Upper lobe of right lung (tissue), 1 donor: ENCODE data around the gene CD164L2. TPM values are rescaled to one million over a fixed set of nuclear protein-coding genes. Genes with fewer than 3 reads are reported as not detected.

Experiments used
- ATAC-seq: fragments of 200-7000 bp; cut with Tn5 transposase; one replicate; pipeline ENCODE4 v1.9.1; 2020; ENCODE audit warnings: mild to moderate bottlenecking, moderate library complexity
- DNase-seq: peaks from one replicate; pipeline ENCODE4 v3.0.0-alpha.2; 2020
- H3K27ac ChIP-seq: fragments of 200-600 bp; one replicate; pipeline ENCODE4 v1.8.0; 2022
- H3K27me3 ChIP-seq: fragments of 200-600 bp; one replicate; pipeline ENCODE4 v1.8.0; 2022; ENCODE audit warnings: mild to moderate bottlenecking
- H3K36me3 ChIP-seq: fragments of 200-600 bp; one replicate; pipeline ENCODE4 v1.8.0; 2022
- H3K4me1 ChIP-seq: fragments of 200-600 bp; one replicate; pipeline ENCODE4 v1.8.0; 2022
- H3K4me3 ChIP-seq: fragments of 200-600 bp; one replicate; pipeline ENCODE4 v1.8.0; 2022; ENCODE audit warnings: mild to moderate bottlenecking
- H3K9me3 ChIP-seq: fragments of 200-600 bp; one replicate; pipeline ENCODE4 v1.8.0; 2022
- CTCF ChIP-seq: fragments of 200-600 bp; IDR thresholded peaks from one replicate; pipeline ENCODE4 v1.8.0; 2022; ENCODE audit warnings: antibody characterized with exemption
- intact Hi-C: fragments of 100-400 bp; cut with DNase I; formaldehyde crosslinking; loops from one replicate; pipeline ENCODE4 v1.11.0; 2022
- total RNA-seq: library from RNA; stranded (reverse); fragmentation: NEBNext Ultra II Directional; extraction: Animal tissue kit (Norgen Biotek cat#: 25700); gene quantifications from one replicate; pipeline ENCODE4 v1.2.1, GENCODE V29; 2021
- donor health status: DM: no; HTN: yes; CAD: no; lungs with severe emphysema.

The CD164L2 gene
- total RNA-seq, 1 donor from 2014 or later, result 1.2 TPM

GRCh38 chr1:27403931-27404330, 20.8 kb upstream of the CD164L2 start:
- no peak for DNase-seq
- H3K27ac ChIP-seq, result peak overlapping the region; percentile 75
- no peak for TF ChIP-seq CTCF
- peaks cover 54% of the 10 kb centered on the region for H3K4me1 ChIP-seq
- peaks cover 30% of the 10 kb centered on the region for H3K36me3 ChIP-seq
- H3K9me3 ChIP-seq, result no peaks in the 10 kb centered on the region
- H3K4me3 ChIP-seq, result no peak overlapping the region
- H3K27me3 ChIP-seq, result no peaks in the 10 kb centered on the region
- intact Hi-C loops, result no loop called here
- no peak for ATAC-seq

GRCh38 chr1:27403065-27403726, 20.1 kb upstream of the CD164L2 start:
- Histone ChIP-seq H3K4me1 (peaks cover 54% of the 10 kb centered on the region), H3K27me3 (no peaks in the 10 kb centered on the region), H3K4me3 (no peak overlapping the region), H3K9me3 (no peaks in the 10 kb centered on the region), H3K27ac (peak overlapping the region; percentile 75), H3K36me3 (peaks cover 22% of the 10 kb centered on the region)
- TF ChIP-seq CTCF, result no peak
- DNase-seq, result peak; percentile 73
- intact Hi-C loops, result no loop called here
- ATAC-seq, result peak; percentile 12

GRCh38 chr1:27402349-27402754, 19.2 kb upstream of the CD164L2 start:
- peak; percentile 87 for ATAC-seq
- peak overlapping the region; percentile 75 for H3K27ac ChIP-seq
- intact Hi-C loops, result no loop called here
- H3K4me3 ChIP-seq, result no peak overlapping the region
- H3K4me1 ChIP-seq, result peaks cover 54% of the 10 kb centered on the region
- no peaks in the 10 kb centered on the region for H3K9me3 ChIP-seq
- H3K27me3 ChIP-seq, result no peaks in the 10 kb centered on the region
- peaks cover 14% of the 10 kb centered on the region for H3K36me3 ChIP-seq
- TF ChIP-seq CTCF, result peak; percentile 71
- peak; percentile 91 for DNase-seq

- Histone ChIP-seq H3K9me3 (no peaks in the 10 kb centered on the region), H3K36me3 (no peaks in the 10 kb centered on the region), H3K27me3 (no peaks in the 10 kb centered on the region), H3K4me1 (peaks cover 53% of the 10 kb centered on the region), H3K4me3 (no peak overlapping the region), H3K27ac (no peak overlapping the region)
- DNase-seq, result no peak
- intact Hi-C loops, result no loop called here
- no peak for TF ChIP-seq CTCF
- ATAC-seq, result no peak
Observed at GRCh38 chr1:27400963-27401341, 17.8 kb upstream of the CD164L2 start.

- no peaks in the 10 kb centered on the region for H3K36me3 ChIP-seq
- no peak for ATAC-seq
- H3K27ac ChIP-seq, result no peak overlapping the region
- H3K27me3 ChIP-seq, result no peaks in the 10 kb centered on the region
- intact Hi-C loops, result no loop called here
- no peaks in the 10 kb centered on the region for H3K9me3 ChIP-seq
- H3K4me1 ChIP-seq, result peaks cover 47% of the 10 kb centered on the region
- no peak overlapping the region for H3K4me3 ChIP-seq
- no peak for DNase-seq
- TF ChIP-seq CTCF, result no peak
Observed at GRCh38 chr1:27400082-27400962, 17.2 kb upstream of the CD164L2 start.
